SK-N-SH (cell line): Measurements from ENCODE around the gene USP12.

Source experiments
- CTCF ChIP-seq: fragments of 200-600 bp; sonication (generic); IDR thresholded peaks from 2 replicates; pipeline ENCODE4 v1.6.1; 2017; ENCODE audit warnings: antibody characterized with exemption, mild to moderate bottlenecking, moderate library complexity
- ELF1 ChIP-seq: IDR thresholded peaks from 2 replicates; pipeline ENCODE4 v1.4.0; 2012
- FOSL2 ChIP-seq: IDR thresholded peaks from 2 replicates; pipeline ENCODE4 v1.4.0; 2012; ENCODE audit warnings: low read depth, mild to moderate bottlenecking, moderate library complexity, borderline replicate concordance
- IRF3 ChIP-seq: fragments of 150-350 bp; IDR thresholded peaks from 2 replicates; pipeline ENCODE4 v1.6.1; 2016; ENCODE audit warnings: mild to moderate bottlenecking, low read depth, low read length
- RAD21 ChIP-seq: IDR thresholded peaks from 2 replicates; pipeline ENCODE4 v1.6.1; 2012; ENCODE audit warnings: mild to moderate bottlenecking, low read length
- SIN3A ChIP-seq: IDR thresholded peaks from 2 replicates; pipeline ENCODE4 v1.6.1; 2012; ENCODE audit warnings: low read depth, mild to moderate bottlenecking, low read length, moderate library complexity, borderline replicate concordance

- TF ChIP-seq FOSL2 (no peak), CTCF (no peak), ELF1 (no peak), SIN3A (no peak), RAD21 (no peak), IRF3 (no peak)
Observed at GRCh38 chr13:27135023-27135422, 36.6 kb downstream of the USP12 start.
